Keratinocyte (primary cell): ENCODE results near the gene ANKRD24. TPM values are rescaled to one million over a fixed set of nuclear protein-coding genes. Genes with fewer than 3 reads are reported as not detected.
"Not testable (repeated sequence)": the region's sequence is repeated elsewhere in the genome, so short reads cannot be mapped to it uniquely, and the experiment has no call there.

Experiments used
- DNase-seq: peaks from one replicate; pipeline ENCODE4 v3.0.0-alpha.2; 2011; ENCODE audit warnings: low read depth, missing footprints, low spot score
- FAIRE-seq: peaks from 2 replicates; lab custom pipeline; 2011; peaks lifted over from hg19 to GRCh38; lab: Jason Lieb, UNC
- H2AFZ ChIP-seq: 2 replicates; pipeline ENCODE4 v1.6.0; 2012; ENCODE audit warnings: low read length, control low read depth, inconsistent platforms; ENCODE audit not compliant: control insufficient read depth
- H3K27ac ChIP-seq: 2 replicates; pipeline ENCODE4 v1.5.1; 2011; ENCODE audit warnings: low read length; ENCODE audit not compliant: control insufficient read depth, insufficient read depth
- H3K27me3 ChIP-seq: 3 replicates; pipeline ENCODE4 v1.6.0; 2011; ENCODE audit warnings: low read length; ENCODE audit not compliant: control insufficient read depth, insufficient read depth; ENCODE audit errors: extremely low read depth
- H3K36me3 ChIP-seq, 2 experiments: 2 replicates in 1 of 2; 3 replicates in 1 of 2; pipeline ENCODE4 v1.5.1; 2011; ENCODE audit warnings: low read length in 2 of 2, mild to moderate bottlenecking in 1 of 2; ENCODE audit not compliant: control insufficient read depth in 2 of 2, insufficient read depth in 2 of 2; ENCODE audit errors: extremely low read depth in 1 of 2
- H3K4me1 ChIP-seq: 3 replicates; pipeline ENCODE4 v1.5.1; 2011; ENCODE audit warnings: low read length; ENCODE audit not compliant: control insufficient read depth, insufficient read depth; ENCODE audit errors: extremely low read depth
- H3K4me2 ChIP-seq: 3 replicates; pipeline ENCODE4 v1.6.0; 2011; ENCODE audit warnings: low read depth, low read length; ENCODE audit not compliant: control insufficient read depth, insufficient read depth; ENCODE audit errors: extremely low read depth
- H3K4me3 ChIP-seq, 3 experiments: fragments of 200-600 bp in 1 of 3; sonication (generic) in 1 of 3; 2 replicates in 2 of 3; 3 replicates in 1 of 3; pipeline ENCODE4 v1.5.1; 2011 to 2016; ENCODE audit warnings: low read length in 3 of 3, mild to moderate bottlenecking in 3 of 3, control low read depth in 2 of 3, inconsistent platforms in 1 of 3, low read depth in 1 of 3, mixed read lengths in 1 of 3, mixed run types in 1 of 3, moderate library complexity in 1 of 3; ENCODE audit not compliant: control insufficient read depth in 2 of 3, insufficient read depth in 2 of 3; ENCODE audit errors: extremely low read depth in 1 of 3
- H3K79me2 ChIP-seq: 2 replicates; pipeline ENCODE4 v1.6.0; 2012; ENCODE audit warnings: low read length; ENCODE audit not compliant: control insufficient read depth, insufficient read depth
- H3K9ac ChIP-seq: 3 replicates; pipeline ENCODE4 v1.6.0; 2011; ENCODE audit warnings: low read length; ENCODE audit not compliant: control insufficient read depth, insufficient read depth; ENCODE audit errors: extremely low read depth
- H3K9me1 ChIP-seq: 3 replicates; pipeline ENCODE4 v1.6.0; 2011; ENCODE audit warnings: low read length; ENCODE audit not compliant: control insufficient read depth, insufficient read depth; ENCODE audit errors: extremely low read depth
- H3K9me3 ChIP-seq: 2 replicates; pipeline ENCODE4 v1.5.1; 2012; ENCODE audit warnings: low read depth, low read length; ENCODE audit not compliant: control insufficient read depth
- H4K20me1 ChIP-seq: 3 replicates; pipeline ENCODE4 v1.6.0; 2011; ENCODE audit warnings: low read length; ENCODE audit not compliant: control insufficient read depth, insufficient read depth; ENCODE audit errors: extremely low read depth
- EZH2 ChIP-seq: IDR thresholded peaks from one replicate; pipeline ENCODE4 v1.6.1; 2012; ENCODE audit warnings: inconsistent platforms, mild to moderate bottlenecking, low read length, moderate library complexity
- dilution Hi-C: fragments of 300-500 bp; cut with MboI; formaldehyde crosslinking; loops from one replicate; pipeline ENCODE4 v1.7.0; 2020; ENCODE audit warnings: low sequenced_read_pairs; ENCODE audit not compliant: extremely low pct_ligation_motif_present
- polyA plus RNA-seq, 5 experiments: library from polyadenylated mRNA; depleted of rRNA in 3 of 5; stranded (reverse) in 3 of 5; stranded (forward) in 1 of 5; unstranded in 1 of 5; fragments of >200 nt; gene quantifications; 1 replicate in 1 of 5; 2 replicates in 3 of 5; 3 replicates in 1 of 5; pipeline versions ENCODE4 v1.2.1 to v1.2.3, GENCODE V29; 2011 to 2012; ENCODE audit warnings: missing spikeins in 2 of 5, low read depth in 1 of 5, low replicate concordance in 1 of 5
- TF ChIP-seq, protein P1 (sequence below), 3 experiments: IDR thresholded peaks in 1 of 3; conservative IDR thresholded peaks in 1 of 3; optimal IDR thresholded peaks in 1 of 3; 2 replicates in 2 of 3; 3 replicates in 1 of 3; pipeline versions ENCODE3 to v1.5.1; 2011; ENCODE audit warnings: low read length in 3 of 3, mild to moderate bottlenecking in 3 of 3, moderate library complexity in 2 of 3, control low read depth in 1 of 3, inconsistent platforms in 1 of 3; ENCODE audit not compliant: insufficient read depth in 2 of 3; ENCODE audit errors: extremely low read depth in 1 of 3

Gene ANKRD24
- polyA plus RNA-seq, 1 donor (not counting 4 experiments of a cell fraction or from before 2014, with no cell fraction given), result 0.07 TPM

DNA sequence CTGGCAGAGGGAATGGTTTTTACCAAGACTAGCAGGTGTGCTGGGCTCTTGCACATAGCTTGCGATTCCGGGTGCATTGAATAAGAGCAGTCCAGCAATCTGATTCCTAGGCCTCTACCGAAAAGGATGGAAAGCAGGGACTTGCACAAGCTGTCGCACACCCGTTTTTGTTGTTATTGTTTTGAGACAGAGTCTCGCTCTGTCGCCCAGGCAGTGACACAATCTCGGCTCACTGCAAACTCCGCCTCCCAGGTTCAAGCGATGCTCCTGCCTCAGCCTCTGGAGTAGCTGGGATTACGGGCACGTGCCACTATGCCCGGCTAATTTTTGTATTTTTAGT lies 52.3 kb downstream of the ANKRD24 start:
- H3K4me1 ChIP-seq, result no peaks in the 10 kb centered on the region
- no peaks in the 10 kb centered on the region for H3K9me1 ChIP-seq
- no peaks in the 10 kb centered on the region for H3K79me2 ChIP-seq
- no peak overlapping the region for H2AFZ ChIP-seq
- no peak overlapping the region for H3K4me2 ChIP-seq
- H4K20me1 ChIP-seq, result no peaks in the 10 kb centered on the region
- H3K9ac ChIP-seq, result no peak overlapping the region
- H3K36me3 ChIP-seq, result no peaks in the 10 kb centered on the region
- H3K9me3 ChIP-seq, result no peaks in the 10 kb centered on the region
- dilution Hi-C loops, result no loop called here
- FAIRE-seq, result no peak
- no peak overlapping the region for H3K27ac ChIP-seq
- H3K4me3 ChIP-seq, result no peak overlapping the region
- DNase-seq, result no peak
- TF ChIP-seq EZH2, result no peak
- TF ChIP-seq, protein P1, sequence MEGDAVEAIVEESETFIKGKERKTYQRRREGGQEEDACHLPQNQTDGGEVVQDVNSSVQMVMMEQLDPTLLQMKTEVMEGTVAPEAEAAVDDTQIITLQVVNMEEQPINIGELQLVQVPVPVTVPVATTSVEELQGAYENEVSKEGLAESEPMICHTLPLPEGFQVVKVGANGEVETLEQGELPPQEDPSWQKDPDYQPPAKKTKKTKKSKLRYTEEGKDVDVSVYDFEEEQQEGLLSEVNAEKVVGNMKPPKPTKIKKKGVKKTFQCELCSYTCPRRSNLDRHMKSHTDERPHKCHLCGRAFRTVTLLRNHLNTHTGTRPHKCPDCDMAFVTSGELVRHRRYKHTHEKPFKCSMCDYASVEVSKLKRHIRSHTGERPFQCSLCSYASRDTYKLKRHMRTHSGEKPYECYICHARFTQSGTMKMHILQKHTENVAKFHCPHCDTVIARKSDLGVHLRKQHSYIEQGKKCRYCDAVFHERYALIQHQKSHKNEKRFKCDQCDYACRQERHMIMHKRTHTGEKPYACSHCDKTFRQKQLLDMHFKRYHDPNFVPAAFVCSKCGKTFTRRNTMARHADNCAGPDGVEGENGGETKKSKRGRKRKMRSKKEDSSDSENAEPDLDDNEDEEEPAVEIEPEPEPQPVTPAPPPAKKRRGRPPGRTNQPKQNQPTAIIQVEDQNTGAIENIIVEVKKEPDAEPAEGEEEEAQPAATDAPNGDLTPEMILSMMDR (optimal IDR thresholded peaks at IDR 0.05 in 1 of 3, IDR thresholded peaks at IDR 0.05 in 1 of 3, conservative IDR thresholded peaks at IDR 0.05 in 1 of 3; ENCODE audit: extremely low read depth in 1 of 3, insufficient read depth in 2 of 3, low read length in 3 of 3), result no peak
- H3K27me3 ChIP-seq, result no peaks in the 10 kb centered on the region

DNA sequence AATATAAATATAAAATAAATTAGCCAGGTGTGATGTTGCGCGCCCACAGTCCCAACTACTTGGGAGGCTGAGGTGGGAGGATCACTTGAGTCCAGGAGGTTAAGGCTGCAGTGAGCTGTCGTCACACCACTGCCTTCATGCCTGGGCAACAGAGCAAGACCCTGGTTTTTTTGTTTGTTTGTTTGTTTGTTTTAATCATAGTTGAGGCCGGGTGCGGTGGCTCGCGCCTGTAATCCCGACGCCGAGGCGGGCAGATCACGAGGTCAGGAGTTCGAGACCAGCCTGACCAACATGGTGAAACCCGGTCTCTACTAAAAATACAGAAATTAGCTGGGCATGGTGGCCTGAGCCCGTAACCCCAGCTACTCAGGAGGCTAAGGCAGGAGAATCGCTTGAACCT lies 55.0 kb downstream of the ANKRD24 start:
- H3K36me3 ChIP-seq, H3K4me3 ChIP-seq, DNase-seq, H3K9me1 ChIP-seq, H3K4me2 ChIP-seq, H4K20me1 ChIP-seq, H3K4me1 ChIP-seq, H3K9me3 ChIP-seq, FAIRE-seq, H3K27ac ChIP-seq, H3K79me2 ChIP-seq, H3K27me3 ChIP-seq, H3K9ac ChIP-seq, H2AFZ ChIP-seq, dilution Hi-C loops: not testable (repeated sequence)

DNA sequence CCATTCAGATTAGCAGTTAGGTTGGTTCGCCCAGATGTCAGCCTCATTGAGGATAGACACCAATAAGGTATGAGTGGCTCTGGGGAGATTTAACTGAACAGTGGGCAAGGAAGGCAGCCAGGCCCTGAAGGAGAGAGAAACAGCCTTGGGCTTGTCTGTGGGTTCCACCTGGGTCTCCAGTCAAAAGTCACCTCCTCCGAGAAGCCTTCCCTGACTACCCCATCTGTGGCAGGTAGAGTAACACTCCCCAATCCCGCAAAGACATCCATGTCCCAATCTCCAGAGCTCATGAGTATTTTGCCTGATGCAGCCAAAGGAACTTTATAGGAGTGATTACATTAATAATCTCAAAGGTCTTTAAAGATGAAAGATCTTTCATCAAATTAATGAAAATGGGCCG lies 56.3 kb downstream of the ANKRD24 start:
- Histone ChIP-seq H4K20me1 (no peaks in the 10 kb centered on the region), H3K27me3 (no peaks in the 10 kb centered on the region), H3K9ac (no peak overlapping the region), H3K36me3 (no peaks in the 10 kb centered on the region), H3K27ac (no peak overlapping the region), H3K79me2 (no peaks in the 10 kb centered on the region), H3K4me1 (no peaks in the 10 kb centered on the region), H3K9me3 (no peaks in the 10 kb centered on the region), H3K4me3 (no peak overlapping the region), H3K4me2 (no peak overlapping the region), H2AFZ (no peak overlapping the region), H3K9me1 (no peaks in the 10 kb centered on the region)
- dilution Hi-C loops, result no loop called here
- FAIRE-seq (no peak), DNase-seq (no peak)
- TF ChIP-seq, protein P1 (optimal IDR thresholded peaks at IDR 0.05 in 1 of 3, IDR thresholded peaks at IDR 0.05 in 1 of 3, conservative IDR thresholded peaks at IDR 0.05 in 1 of 3; ENCODE audit: extremely low read depth in 1 of 3, insufficient read depth in 2 of 3, low read length in 3 of 3), result no peak
- no peak for TF ChIP-seq EZH2
